HEK293 (cell line): Measurements from ENCODE around the gene NDUFS2.

ENCODE experiments used
- CTCF ChIP-seq: fragments of 450-650 bp; formaldehyde crosslinking; IDR thresholded peaks from 2 replicates; pipeline ENCODE4 v1.5.1; 2016; ENCODE audit warnings: missing biosample characterization, missing genetic modification characterization
- MYNN ChIP-seq: fragments of 450-650 bp; formaldehyde crosslinking; IDR thresholded peaks from 2 replicates; pipeline ENCODE4 v1.5.1; 2016; ENCODE audit warnings: missing biosample characterization, missing genetic modification characterization, borderline replicate concordance
- PRDM10 ChIP-seq: fragments of 450-650 bp; formaldehyde crosslinking; IDR thresholded peaks from 2 replicates; pipeline ENCODE4 v1.5.1; 2016; ENCODE audit warnings: missing biosample characterization, missing genetic modification characterization
- REST ChIP-seq: fragments of 450-650 bp; formaldehyde crosslinking; IDR thresholded peaks from 2 replicates; pipeline ENCODE4 v1.5.1; 2016; ENCODE audit warnings: missing biosample characterization, missing genetic modification characterization
- SETDB1 ChIP-seq: IDR thresholded peaks from one replicate; pipeline ENCODE4 v1.6.1; 2017; ENCODE audit warnings: mild to moderate bottlenecking, low read length, moderate library complexity, mixed read lengths; ENCODE audit not compliant: insufficient read length
- ZBTB1 ChIP-seq: fragments of 450-650 bp; formaldehyde crosslinking; IDR thresholded peaks from 2 replicates; pipeline ENCODE4 v1.5.1; 2016; ENCODE audit warnings: missing biosample characterization, missing genetic modification characterization
- ZBTB21 ChIP-seq: fragments of 450-650 bp; formaldehyde crosslinking; IDR thresholded peaks from 2 replicates; pipeline ENCODE4 v1.5.1; 2017; ENCODE audit warnings: missing biosample characterization, missing genetic modification characterization
- ZNF670 ChIP-seq: fragments of 450-650 bp; formaldehyde crosslinking; IDR thresholded peaks from 2 replicates; pipeline ENCODE4 v1.5.1; 2016; ENCODE audit warnings: missing biosample characterization, missing genetic modification characterization, low read depth
- ZNF677 ChIP-seq: fragments of 450-650 bp; IDR thresholded peaks from 2 replicates; pipeline ENCODE4 v1.5.0; 2018; ENCODE audit warnings: missing biosample characterization, mild to moderate bottlenecking, missing genetic modification characterization, moderate library complexity

GRCh38 chr1:161225534-161226319 lies 23.6 kb downstream of the NDUFS2 start, which contains the start of gene TOMM40L:
- TF ChIP-seq REST (tag by site-specific recombination) = peak; percentile 37
- no peak for TF ChIP-seq MYNN (tag by site-specific recombination)
- TF ChIP-seq CTCF = peak; percentile 74
- peak; percentile 62 for TF ChIP-seq PRDM10 (tag by site-specific recombination)
- TF ChIP-seq SETDB1 = no peak
- TF ChIP-seq ZNF677 (tag by site-specific recombination) = no peak
- no peak for TF ChIP-seq ZNF670 (tag by site-specific recombination)
- no peak for TF ChIP-seq ZBTB1
- TF ChIP-seq ZBTB21 (tag by site-specific recombination) = peak; percentile 43; the same call in 1 of the 2 replicates
